Body of pancreas (tissue), 4 donors: ENCODE data around the gene PTPN6. TPM values are rescaled to one million over a fixed set of nuclear protein-coding genes. Genes with fewer than 3 reads are reported as not detected.

ENCODE experiments used
- ATAC-seq: fragments of 150-250 bp; one replicate; pipeline ENCODE4 v1.9.1; 2016
- DNase-seq, 4 donors: peaks; one replicate each; pipeline ENCODE4 v3.0.0-alpha.2; 2019
- H3K27ac ChIP-seq, 4 donors: fragments of 200-600 bp; sonication (generic); 1 replicate in 3 of 4; 2 replicates in 1 of 4; pipeline versions ENCODE4 v1.5.1 to v1.6.1; 2016 to 2019; ENCODE audit warnings: mild to moderate bottlenecking in 1 of 4, mixed read lengths in 1 of 4, moderate library complexity in 1 of 4
- H3K27me3 ChIP-seq, 2 donors: fragments of 200-600 bp; sonication (generic); one replicate each; pipeline ENCODE4 v1.6.0; 2016; ENCODE audit warnings: mild to moderate bottlenecking in 1 of 2
- H3K36me3 ChIP-seq, 2 donors: fragments of 200-600 bp; sonication (generic); replicated peaks in 1 of 2; 2 replicates each; pipeline ENCODE4 v1.5.1; 2016; ENCODE audit warnings: low read depth in 2 of 2; ENCODE audit not compliant: insufficient read depth in 1 of 2
- H3K4me1 ChIP-seq: fragments of 200-600 bp; sonication (generic); one replicate; pipeline ENCODE4 v1.6.0; 2016
- H3K4me3 ChIP-seq, 2 donors: fragments of 200-600 bp; sonication (generic); 1 replicate in 1 of 2; 2 replicates in 1 of 2; pipeline ENCODE4 v1.5.1; 2016 to 2019
- H3K9me3 ChIP-seq, 3 donors: fragments of 200-600 bp; sonication (generic); 1 replicate in 2 of 3; 2 replicates in 1 of 3; pipeline ENCODE4 v1.5.1; 2016
- CTCF ChIP-seq, 7 experiments: fragments of 450-650 bp in 4 of 7; fragments of 200-600 bp in 3 of 7; sonication (generic) in 3 of 7; IDR thresholded peaks; one replicate each; pipeline ENCODE4 v1.5.1; 2016 to 2019; ENCODE audit warnings: antibody characterized with exemption in 7 of 7
- POLR2A ChIP-seq, 3 donors: fragments of 450-650 bp; IDR thresholded peaks; one replicate each; pipeline ENCODE4 v1.6.1; 2016; ENCODE audit warnings: antibody characterized with exemption in 3 of 3, mild to moderate bottlenecking in 2 of 3
- WGBS, 2 donors: methylation state at CpG; one replicate each; pipeline ENCODE4 v1.1.5; 2017; 5-methylcytosine and 5-hydroxymethylcytosine counted together
- intact Hi-C: fragments of 100-400 bp; cut with DNase I; formaldehyde crosslinking; loops from one replicate; pipeline ENCODE4 v1.15.1; 2023
- total RNA-seq, 2 donors: library from RNA; depleted of rRNA; stranded (reverse); fragments of >200 nt; gene quantifications; one replicate each; pipeline ENCODE4 v1.1.0, GENCODE V29; 2016

PTPN6 gene
- total RNA-seq, 2 donors from 2014 or later, result 18.4 to 19.4 TPM

- Histone ChIP-seq H3K27me3 (no peaks in the 10 kb centered on the region), H3K4me1 (peaks cover 40% of the 10 kb centered on the region), H3K36me3 (no peaks in the 10 kb centered on the region), H3K9me3 (no peaks in the 10 kb centered on the region), H3K4me3 (peak overlapping the region; percentile 54 to 81), H3K27ac (peak overlapping the region; percentile 89 to 98 (median 93))
- ATAC-seq, result peak; percentile 61
- WGBS, 2 donors, result 2% methylated on average over 17 to 48 of the region's 48 CpGs
- DNase-seq, result peak; percentile 93 to 95 (median 94)
- intact Hi-C loops, result no loop called here
- TF ChIP-seq POLR2A (IDR thresholded peaks at IDR 0.05) (peak in 1 of 3 donors; percentile 63), CTCF (IDR thresholded peaks at IDR 0.05) (peak; percentile 69 to 99 (median 96))
These were observed 6.6 kb upstream of the PTPN6 start for GRCh38 chr12:6944381-6945186.

GRCh38 chr12:6945613-6946012 lies 5.5 kb upstream of the PTPN6 start:
- no peaks in the 10 kb centered on the region for H3K9me3 ChIP-seq
- intact Hi-C loops, result no loop called here
- no peak overlapping the region for H3K4me3 ChIP-seq
- TF ChIP-seq CTCF (IDR thresholded peaks at IDR 0.05) (no peak), POLR2A (IDR thresholded peaks at IDR 0.05) (no peak)
- H3K27ac ChIP-seq, result peak overlapping the region; percentile 89 to 98 (median 93)
- H3K4me1 ChIP-seq, result peaks cover 40% of the 10 kb centered on the region
- no peaks in the 10 kb centered on the region for H3K27me3 ChIP-seq
- 34 to 39% methylated on average over 6 to 11 of the region's 11 CpGs for WGBS, 2 donors
- DNase-seq (no peak), ATAC-seq (no peak)
- no peaks in the 10 kb centered on the region for H3K36me3 ChIP-seq

- H3K27ac ChIP-seq, result peak overlapping the region; percentile 89 to 98 (median 93)
- TF ChIP-seq CTCF (IDR thresholded peaks at IDR 0.05), result peak in 3 of 7 experiments; percentile 32 to 55 (median 47)
- TF ChIP-seq POLR2A (IDR thresholded peaks at IDR 0.05), result peak; percentile 78 to 94 (median 93)
- peaks cover 40% of the 10 kb centered on the region for H3K4me1 ChIP-seq
- intact Hi-C loops, result no loop called here
- WGBS, 2 donors, result 2 to 5% methylated on average over 19 to 32 of the region's 32 CpGs
- ATAC-seq (peak; percentile 82), DNase-seq (peak; percentile 98 to 99 (median 99))
- H3K4me3 ChIP-seq, result peak overlapping the region in 1 of 2 donors; percentile 3
- no peaks in the 10 kb centered on the region for H3K9me3 ChIP-seq
- no peaks in the 10 kb centered on the region for H3K27me3 ChIP-seq
- no peaks in the 10 kb centered on the region for H3K36me3 ChIP-seq
These were observed 4.9 kb upstream of the PTPN6 start for GRCh38 chr12:6946033-6946919.

DNA sequence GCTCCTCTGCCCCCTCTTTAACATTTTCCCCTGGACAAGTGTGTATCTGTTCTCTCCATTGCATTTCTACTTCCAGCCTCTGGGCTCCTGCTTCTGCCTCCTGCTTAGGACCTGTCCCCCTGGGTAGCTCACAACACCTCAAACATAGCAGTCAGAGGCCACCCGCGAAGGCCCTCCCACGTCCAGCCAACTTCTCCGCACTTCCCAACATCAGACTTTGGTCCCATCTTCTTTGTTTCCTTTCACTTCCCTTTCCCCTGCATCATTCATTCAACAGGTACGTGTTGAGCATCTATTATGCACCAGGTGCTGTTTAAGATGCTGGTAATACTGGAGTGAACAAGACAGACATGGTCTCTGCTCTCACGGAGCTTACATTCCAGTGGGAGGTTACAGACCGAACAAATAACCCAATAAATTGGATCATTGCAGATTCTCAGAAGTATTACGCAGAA lies 4.2 kb upstream of the PTPN6 start:
- Histone ChIP-seq H3K4me1 (peaks cover 40% of the 10 kb centered on the region), H3K9me3 (no peaks in the 10 kb centered on the region), H3K36me3 (no peaks in the 10 kb centered on the region), H3K27ac (peak overlapping the region; percentile 69 to 98 (median 84)), H3K4me3 (peak overlapping the region in 1 of 2 donors; percentile 3), H3K27me3 (no peaks in the 10 kb centered on the region)
- WGBS, 2 donors, result 37 to 40% methylated on average over 8 of the region's 8 CpGs
- no peak for TF ChIP-seq POLR2A (IDR thresholded peaks at IDR 0.05)
- no peak for TF ChIP-seq CTCF (IDR thresholded peaks at IDR 0.05)
- intact Hi-C loops, result no loop called here
- DNase-seq (no peak), ATAC-seq (no peak)
